HEK293 (cell line): ENCODE measurements around the gene TBL1XR1.

Experiments used
- CTCF ChIA-PET: fragments of 350-600 bp; formaldehyde crosslinking; extraction: SDS; loops from one replicate; lab custom pipeline; 2021; ENCODE audit warnings: antibody characterized with exemption; lab: Yijun Ruan, JAX
- POLR2A ChIA-PET: fragments of 300-600 bp; formaldehyde crosslinking; extraction: SDS; loops from one replicate; lab custom pipeline; 2020; ENCODE audit warnings: antibody characterized with exemption, inconsistent platforms; lab: Yijun Ruan, JAX
- H3K27ac ChIP-seq: fragments of 200-500 bp; sonication (Bioruptor generic); 2 replicates; pipeline ENCODE4 v1.5.1; 2014; ENCODE audit warnings: low read depth, low read length, control low read depth, inconsistent platforms; ENCODE audit errors: extremely low read depth
- H3K36me3 ChIP-seq, 2 experiments: fragments of 200-500 bp in 1 of 2; sonication (Bioruptor generic) in 1 of 2; 1 replicate in 1 of 2; 2 replicates in 1 of 2; pipeline ENCODE4 v1.5.1; 2014 to 2017; ENCODE audit warnings: inconsistent platforms in 2 of 2, low read length in 2 of 2; ENCODE audit not compliant: control insufficient read depth in 2 of 2, insufficient read depth in 1 of 2
- H3K4me1 ChIP-seq: fragments of 200-500 bp; sonication (Bioruptor generic); 2 replicates; pipeline ENCODE4 v1.5.1; 2014; ENCODE audit warnings: mild to moderate bottlenecking, low read length, inconsistent platforms; ENCODE audit not compliant: control insufficient read depth, insufficient read depth
- H3K4me3 ChIP-seq: 2 replicates; pipeline ENCODE4 v1.5.1; 2011; ENCODE audit warnings: low read depth, mild to moderate bottlenecking, control low read depth, low read length, moderate library complexity
- H3K9me3 ChIP-seq: fragments of 200-500 bp; sonication (Bioruptor generic); 2 replicates; pipeline ENCODE4 v1.5.1; 2014; ENCODE audit warnings: low read depth, low read length, inconsistent platforms; ENCODE audit not compliant: control insufficient read depth, insufficient read depth
- FEZF1 ChIP-seq: fragments of 450-650 bp; formaldehyde crosslinking; IDR thresholded peaks from 2 replicates; pipeline ENCODE4 v1.5.1; 2016; ENCODE audit warnings: missing biosample characterization, missing genetic modification characterization
- GFI1B ChIP-seq: fragments of 450-650 bp; formaldehyde crosslinking; IDR thresholded peaks from 2 replicates; pipeline ENCODE4 v1.5.1; 2016; ENCODE audit warnings: missing biosample characterization, missing genetic modification characterization
- KLF9 ChIP-seq: fragments of 450-650 bp; formaldehyde crosslinking; IDR thresholded peaks from 2 replicates; pipeline ENCODE4 v1.5.1; 2016; ENCODE audit warnings: missing biosample characterization, missing genetic modification characterization, low read depth
- PRDM6 ChIP-seq: fragments of 450-650 bp; formaldehyde crosslinking; IDR thresholded peaks from 2 replicates; pipeline ENCODE4 v1.5.1; 2017; ENCODE audit warnings: missing biosample characterization, missing genetic modification characterization
- SETDB1 ChIP-seq: IDR thresholded peaks from one replicate; pipeline ENCODE4 v1.6.1; 2017; ENCODE audit warnings: mild to moderate bottlenecking, low read length, moderate library complexity, mixed read lengths; ENCODE audit not compliant: insufficient read length
- ZFP37 ChIP-seq: fragments of 450-650 bp; formaldehyde crosslinking; IDR thresholded peaks from 2 replicates; pipeline ENCODE4 v1.5.1; 2016; ENCODE audit warnings: missing biosample characterization, missing genetic modification characterization
- ZNF16 ChIP-seq: fragments of 450-650 bp; formaldehyde crosslinking; IDR thresholded peaks from 2 replicates; pipeline ENCODE4 v1.5.1; 2016; ENCODE audit warnings: low read depth, missing biosample characterization, missing genetic modification characterization
- ZNF311 ChIP-seq: fragments of 450-650 bp; formaldehyde crosslinking; IDR thresholded peaks from 2 replicates; pipeline ENCODE4 v1.5.1; 2017; ENCODE audit warnings: missing biosample characterization, missing genetic modification characterization, borderline replicate concordance
- ZNF433 ChIP-seq: fragments of 450-650 bp; formaldehyde crosslinking; IDR thresholded peaks from 2 replicates; pipeline ENCODE4 v1.5.1; 2016; ENCODE audit warnings: missing biosample characterization, missing genetic modification characterization, low read depth
- ZNF660 ChIP-seq: fragments of 450-650 bp; IDR thresholded peaks from 2 replicates; pipeline ENCODE4 v1.5.1; 2018; ENCODE audit warnings: missing biosample characterization, mild to moderate bottlenecking, missing genetic modification characterization
- ZNF830 ChIP-seq: fragments of 450-650 bp; IDR thresholded peaks from 2 replicates; pipeline ENCODE4 v1.5.0; 2018; ENCODE audit warnings: missing biosample characterization, missing genetic modification characterization, low read depth, mild to moderate bottlenecking, moderate library complexity
- ZNF837 ChIP-seq: fragments of 450-650 bp; formaldehyde crosslinking; IDR thresholded peaks from 2 replicates; pipeline ENCODE4 v1.5.1; 2016; ENCODE audit warnings: missing biosample characterization, missing genetic modification characterization
- ZXDB ChIP-seq: fragments of 450-650 bp; formaldehyde crosslinking; IDR thresholded peaks from 2 replicates; pipeline ENCODE4 v1.5.1; 2016; ENCODE audit warnings: missing biosample characterization, missing genetic modification characterization
- TF ChIP-seq, protein P1 (sequence below): fragments of 450-650 bp; formaldehyde crosslinking; IDR thresholded peaks from 2 replicates; pipeline ENCODE4 v1.5.1; 2016; ENCODE audit warnings: missing biosample characterization, missing genetic modification characterization
- TF ChIP-seq, protein P2 (sequence below): fragments of 450-650 bp; formaldehyde crosslinking; IDR thresholded peaks from 2 replicates; pipeline ENCODE4 v1.5.1; 2016; ENCODE audit warnings: missing biosample characterization, missing genetic modification characterization, borderline replicate concordance
- TF ChIP-seq, protein P3 (sequence below): sonication (generic); formaldehyde crosslinking; IDR thresholded peaks from 2 replicates; pipeline ENCODE4 v1.8.1; 2022; ENCODE audit warnings: mild to moderate bottlenecking, moderate library complexity, missing genetic modification reagents
- TF ChIP-seq, protein P4 (sequence below): fragments of 450-650 bp; formaldehyde crosslinking; IDR thresholded peaks from 2 replicates; pipeline ENCODE4 v1.5.1; 2016; ENCODE audit warnings: missing biosample characterization, missing genetic modification characterization
- TF ChIP-seq, protein P5 (sequence below): fragments of 450-650 bp; formaldehyde crosslinking; conservative IDR thresholded peaks from 2 replicates; pipeline ENCODE4 v1.5.1; 2016; ENCODE audit warnings: low read depth, missing biosample characterization, missing genetic modification characterization

The TBL1XR1 gene

GRCh38 chr3:176988795-176989194 is 208.5 kb downstream of the TBL1XR1 start:
- ChIA-PET POLR2A (no interaction called here), CTCF (no interaction called here)
- no peak for TF ChIP-seq ZNF311
- peak; percentile 39; the same call in 1 of the 2 replicates for TF ChIP-seq FEZF1 (tag by site-specific recombination)
- TF ChIP-seq ZXDB (tag by site-specific recombination): peak; percentile 45
- TF ChIP-seq, protein P1, sequence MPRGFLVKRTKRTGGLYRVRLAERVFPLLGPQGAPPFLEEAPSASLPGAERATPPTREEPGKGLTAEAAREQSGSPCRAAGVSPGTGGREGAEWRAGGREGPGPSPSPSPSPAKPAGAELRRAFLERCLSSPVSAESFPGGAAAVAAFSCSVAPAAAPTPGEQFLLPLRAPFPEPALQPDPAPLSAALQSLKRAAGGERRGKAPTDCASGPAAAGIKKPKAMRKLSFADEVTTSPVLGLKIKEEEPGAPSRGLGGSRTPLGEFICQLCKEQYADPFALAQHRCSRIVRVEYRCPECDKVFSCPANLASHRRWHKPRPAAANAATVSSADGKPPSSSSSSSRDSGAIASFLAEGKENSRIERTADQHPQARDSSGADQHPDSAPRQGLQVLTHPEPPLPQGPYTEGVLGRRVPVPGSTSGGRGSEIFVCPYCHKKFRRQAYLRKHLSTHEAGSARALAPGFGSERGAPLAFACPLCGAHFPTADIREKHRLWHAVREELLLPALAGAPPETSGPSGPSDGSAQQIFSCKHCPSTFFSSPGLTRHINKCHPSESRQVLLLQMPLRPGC (tag by site-specific recombination): no peak
- TF ChIP-seq, protein P2, sequence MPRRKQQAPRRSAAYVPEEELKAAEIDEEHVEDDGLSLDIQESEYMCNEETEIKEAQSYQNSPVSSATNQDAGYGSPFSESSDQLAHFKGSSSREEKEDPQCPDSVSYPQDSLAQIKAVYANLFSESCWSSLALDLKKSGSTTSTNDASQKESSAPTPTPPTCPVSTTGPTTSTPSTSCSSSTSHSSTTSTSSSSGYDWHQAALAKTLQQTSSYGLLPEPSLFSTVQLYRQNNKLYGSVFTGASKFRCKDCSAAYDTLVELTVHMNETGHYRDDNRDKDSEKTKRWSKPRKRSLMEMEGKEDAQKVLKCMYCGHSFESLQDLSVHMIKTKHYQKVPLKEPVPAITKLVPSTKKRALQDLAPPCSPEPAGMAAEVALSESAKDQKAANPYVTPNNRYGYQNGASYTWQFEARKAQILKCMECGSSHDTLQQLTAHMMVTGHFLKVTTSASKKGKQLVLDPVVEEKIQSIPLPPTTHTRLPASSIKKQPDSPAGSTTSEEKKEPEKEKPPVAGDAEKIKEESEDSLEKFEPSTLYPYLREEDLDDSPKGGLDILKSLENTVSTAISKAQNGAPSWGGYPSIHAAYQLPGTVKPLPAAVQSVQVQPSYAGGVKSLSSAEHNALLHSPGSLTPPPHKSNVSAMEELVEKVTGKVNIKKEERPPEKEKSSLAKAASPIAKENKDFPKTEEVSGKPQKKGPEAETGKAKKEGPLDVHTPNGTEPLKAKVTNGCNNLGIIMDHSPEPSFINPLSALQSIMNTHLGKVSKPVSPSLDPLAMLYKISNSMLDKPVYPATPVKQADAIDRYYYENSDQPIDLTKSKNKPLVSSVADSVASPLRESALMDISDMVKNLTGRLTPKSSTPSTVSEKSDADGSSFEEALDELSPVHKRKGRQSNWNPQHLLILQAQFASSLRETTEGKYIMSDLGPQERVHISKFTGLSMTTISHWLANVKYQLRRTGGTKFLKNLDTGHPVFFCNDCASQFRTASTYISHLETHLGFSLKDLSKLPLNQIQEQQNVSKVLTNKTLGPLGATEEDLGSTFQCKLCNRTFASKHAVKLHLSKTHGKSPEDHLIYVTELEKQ (tag by site-specific recombination): no peak

DNA sequence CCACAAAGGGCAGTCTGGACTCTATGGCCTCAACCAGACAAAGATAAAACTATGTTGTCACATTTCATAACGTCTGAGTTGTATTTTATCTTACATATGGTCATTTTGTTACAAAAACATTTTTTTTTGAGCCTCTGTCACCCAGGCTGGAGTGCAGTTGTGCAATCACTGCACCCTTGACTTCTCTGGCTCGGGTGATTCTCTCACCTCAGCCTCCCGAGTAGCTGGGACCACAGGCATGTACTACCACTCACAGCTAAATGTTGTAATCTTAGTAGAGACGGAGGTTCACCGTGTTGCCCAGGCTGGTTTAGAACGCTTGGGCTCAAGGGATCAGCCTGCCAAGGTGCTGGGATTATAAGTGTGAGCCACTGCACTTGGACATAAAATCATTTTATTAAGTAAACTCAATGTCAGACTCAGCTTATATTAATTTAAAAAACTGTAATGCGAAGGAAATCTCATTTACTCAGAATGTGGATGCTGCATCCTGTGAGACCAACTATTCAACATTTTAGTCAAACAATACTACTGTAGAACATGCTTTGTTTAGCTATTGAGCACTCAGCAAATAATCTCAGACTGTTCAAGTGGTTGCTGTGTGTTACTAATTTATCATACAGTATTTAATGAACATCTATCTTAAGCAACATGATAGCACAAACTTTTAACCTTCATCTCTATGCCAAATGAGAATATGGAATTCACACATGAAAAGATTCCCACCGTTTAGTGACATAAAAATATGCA is 209.2 kb downstream of the TBL1XR1 start:
- POLR2A ChIA-PET: no interaction called here
- no peaks in the 10 kb centered on the region for H3K36me3 ChIP-seq
- H3K9me3 ChIP-seq: no peaks in the 10 kb centered on the region
- H3K27ac ChIP-seq: no peak overlapping the region
- 0 out of 2 replicates have a peak, but pooled peaks cover 6% of the 10 kb centered on the region for H3K4me1 ChIP-seq
- CTCF ChIA-PET: no interaction called here
- no peak overlapping the region for H3K4me3 ChIP-seq
- no peak for TF ChIP-seq ZFP37 (tag by site-specific recombination)
- no peak for TF ChIP-seq GFI1B
- TF ChIP-seq ZNF660 (tag by site-specific recombination): no peak
- TF ChIP-seq, protein P3, sequence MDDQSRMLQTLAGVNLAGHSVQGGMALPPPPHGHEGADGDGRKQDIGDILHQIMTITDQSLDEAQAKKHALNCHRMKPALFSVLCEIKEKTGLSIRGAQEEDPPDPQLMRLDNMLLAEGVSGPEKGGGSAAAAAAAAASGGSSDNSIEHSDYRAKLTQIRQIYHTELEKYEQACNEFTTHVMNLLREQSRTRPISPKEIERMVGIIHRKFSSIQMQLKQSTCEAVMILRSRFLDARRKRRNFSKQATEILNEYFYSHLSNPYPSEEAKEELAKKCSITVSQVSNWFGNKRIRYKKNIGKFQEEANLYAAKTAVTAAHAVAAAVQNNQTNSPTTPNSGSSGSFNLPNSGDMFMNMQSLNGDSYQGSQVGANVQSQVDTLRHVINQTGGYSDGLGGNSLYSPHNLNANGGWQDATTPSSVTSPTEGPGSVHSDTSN: no peak
- TF ChIP-seq SETDB1: no peak
- TF ChIP-seq ZNF16 (tag by site-specific recombination): no peak
- TF ChIP-seq ZNF830 (tag by site-specific recombination): no peak
- no peak for TF ChIP-seq KLF9 (tag by site-specific recombination)
- no peak for TF ChIP-seq PRDM6 (tag by site-specific recombination)
- no peak for TF ChIP-seq ZXDB (tag by site-specific recombination)
- TF ChIP-seq, protein P4, sequence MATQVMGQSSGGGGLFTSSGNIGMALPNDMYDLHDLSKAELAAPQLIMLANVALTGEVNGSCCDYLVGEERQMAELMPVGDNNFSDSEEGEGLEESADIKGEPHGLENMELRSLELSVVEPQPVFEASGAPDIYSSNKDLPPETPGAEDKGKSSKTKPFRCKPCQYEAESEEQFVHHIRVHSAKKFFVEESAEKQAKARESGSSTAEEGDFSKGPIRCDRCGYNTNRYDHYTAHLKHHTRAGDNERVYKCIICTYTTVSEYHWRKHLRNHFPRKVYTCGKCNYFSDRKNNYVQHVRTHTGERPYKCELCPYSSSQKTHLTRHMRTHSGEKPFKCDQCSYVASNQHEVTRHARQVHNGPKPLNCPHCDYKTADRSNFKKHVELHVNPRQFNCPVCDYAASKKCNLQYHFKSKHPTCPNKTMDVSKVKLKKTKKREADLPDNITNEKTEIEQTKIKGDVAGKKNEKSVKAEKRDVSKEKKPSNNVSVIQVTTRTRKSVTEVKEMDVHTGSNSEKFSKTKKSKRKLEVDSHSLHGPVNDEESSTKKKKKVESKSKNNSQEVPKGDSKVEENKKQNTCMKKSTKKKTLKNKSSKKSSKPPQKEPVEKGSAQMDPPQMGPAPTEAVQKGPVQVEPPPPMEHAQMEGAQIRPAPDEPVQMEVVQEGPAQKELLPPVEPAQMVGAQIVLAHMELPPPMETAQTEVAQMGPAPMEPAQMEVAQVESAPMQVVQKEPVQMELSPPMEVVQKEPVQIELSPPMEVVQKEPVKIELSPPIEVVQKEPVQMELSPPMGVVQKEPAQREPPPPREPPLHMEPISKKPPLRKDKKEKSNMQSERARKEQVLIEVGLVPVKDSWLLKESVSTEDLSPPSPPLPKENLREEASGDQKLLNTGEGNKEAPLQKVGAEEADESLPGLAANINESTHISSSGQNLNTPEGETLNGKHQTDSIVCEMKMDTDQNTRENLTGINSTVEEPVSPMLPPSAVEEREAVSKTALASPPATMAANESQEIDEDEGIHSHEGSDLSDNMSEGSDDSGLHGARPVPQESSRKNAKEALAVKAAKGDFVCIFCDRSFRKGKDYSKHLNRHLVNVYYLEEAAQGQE: no peak
- TF ChIP-seq ZNF433 (tag by site-specific recombination): no peak
- no peak for TF ChIP-seq ZNF837 (tag by site-specific recombination)
- TF ChIP-seq, protein P5, sequence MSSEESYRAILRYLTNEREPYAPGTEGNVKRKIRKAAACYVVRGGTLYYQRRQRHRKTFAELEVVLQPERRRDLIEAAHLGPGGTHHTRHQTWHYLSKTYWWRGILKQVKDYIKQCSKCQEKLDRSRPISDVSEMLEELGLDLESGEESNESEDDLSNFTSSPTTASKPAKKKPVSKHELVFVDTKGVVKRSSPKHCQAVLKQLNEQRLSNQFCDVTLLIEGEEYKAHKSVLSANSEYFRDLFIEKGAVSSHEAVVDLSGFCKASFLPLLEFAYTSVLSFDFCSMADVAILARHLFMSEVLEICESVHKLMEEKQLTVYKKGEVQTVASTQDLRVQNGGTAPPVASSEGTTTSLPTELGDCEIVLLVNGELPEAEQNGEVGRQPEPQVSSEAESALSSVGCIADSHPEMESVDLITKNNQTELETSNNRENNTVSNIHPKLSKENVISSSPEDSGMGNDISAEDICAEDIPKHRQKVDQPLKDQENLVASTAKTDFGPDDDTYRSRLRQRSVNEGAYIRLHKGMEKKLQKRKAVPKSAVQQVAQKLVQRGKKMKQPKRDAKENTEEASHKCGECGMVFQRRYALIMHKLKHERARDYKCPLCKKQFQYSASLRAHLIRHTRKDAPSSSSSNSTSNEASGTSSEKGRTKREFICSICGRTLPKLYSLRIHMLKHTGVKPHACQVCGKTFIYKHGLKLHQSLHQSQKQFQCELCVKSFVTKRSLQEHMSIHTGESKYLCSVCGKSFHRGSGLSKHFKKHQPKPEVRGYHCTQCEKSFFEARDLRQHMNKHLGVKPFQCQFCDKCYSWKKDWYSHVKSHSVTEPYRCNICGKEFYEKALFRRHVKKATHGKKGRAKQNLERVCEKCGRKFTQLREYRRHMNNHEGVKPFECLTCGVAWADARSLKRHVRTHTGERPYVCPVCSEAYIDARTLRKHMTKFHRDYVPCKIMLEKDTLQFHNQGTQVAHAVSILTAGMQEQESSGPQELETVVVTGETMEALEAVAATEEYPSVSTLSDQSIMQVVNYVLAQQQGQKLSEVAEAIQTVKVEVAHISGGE (tag by site-specific recombination): no peak

More at GRCh38 chr3:176988795-176989194, 208.5 kb downstream of the TBL1XR1 start:
- Histone ChIP-seq H3K9me3 (no peaks in the 10 kb centered on the region), H3K27ac (no peak overlapping the region), H3K4me3 (no peak overlapping the region), H3K36me3 (no peaks in the 10 kb centered on the region), H3K4me1 (0 out of 2 replicates have a peak, but pooled peaks cover 6% of the 10 kb centered on the region)
